NCI-H1694 treated with DMSO at 0.1 percent for 48 hours (cell line): ENCODE results near the gene ABCA8.
"Not testable (repeated sequence)": the region's sequence is repeated elsewhere in the genome, so short reads cannot be mapped to it uniquely, and the experiment has no call there.

Experiments
- DNase-seq: peaks from one replicate; lab custom pipeline; 2025; lab: John Stamatoyannopoulos, UW

Gene ABCA8, protein sequence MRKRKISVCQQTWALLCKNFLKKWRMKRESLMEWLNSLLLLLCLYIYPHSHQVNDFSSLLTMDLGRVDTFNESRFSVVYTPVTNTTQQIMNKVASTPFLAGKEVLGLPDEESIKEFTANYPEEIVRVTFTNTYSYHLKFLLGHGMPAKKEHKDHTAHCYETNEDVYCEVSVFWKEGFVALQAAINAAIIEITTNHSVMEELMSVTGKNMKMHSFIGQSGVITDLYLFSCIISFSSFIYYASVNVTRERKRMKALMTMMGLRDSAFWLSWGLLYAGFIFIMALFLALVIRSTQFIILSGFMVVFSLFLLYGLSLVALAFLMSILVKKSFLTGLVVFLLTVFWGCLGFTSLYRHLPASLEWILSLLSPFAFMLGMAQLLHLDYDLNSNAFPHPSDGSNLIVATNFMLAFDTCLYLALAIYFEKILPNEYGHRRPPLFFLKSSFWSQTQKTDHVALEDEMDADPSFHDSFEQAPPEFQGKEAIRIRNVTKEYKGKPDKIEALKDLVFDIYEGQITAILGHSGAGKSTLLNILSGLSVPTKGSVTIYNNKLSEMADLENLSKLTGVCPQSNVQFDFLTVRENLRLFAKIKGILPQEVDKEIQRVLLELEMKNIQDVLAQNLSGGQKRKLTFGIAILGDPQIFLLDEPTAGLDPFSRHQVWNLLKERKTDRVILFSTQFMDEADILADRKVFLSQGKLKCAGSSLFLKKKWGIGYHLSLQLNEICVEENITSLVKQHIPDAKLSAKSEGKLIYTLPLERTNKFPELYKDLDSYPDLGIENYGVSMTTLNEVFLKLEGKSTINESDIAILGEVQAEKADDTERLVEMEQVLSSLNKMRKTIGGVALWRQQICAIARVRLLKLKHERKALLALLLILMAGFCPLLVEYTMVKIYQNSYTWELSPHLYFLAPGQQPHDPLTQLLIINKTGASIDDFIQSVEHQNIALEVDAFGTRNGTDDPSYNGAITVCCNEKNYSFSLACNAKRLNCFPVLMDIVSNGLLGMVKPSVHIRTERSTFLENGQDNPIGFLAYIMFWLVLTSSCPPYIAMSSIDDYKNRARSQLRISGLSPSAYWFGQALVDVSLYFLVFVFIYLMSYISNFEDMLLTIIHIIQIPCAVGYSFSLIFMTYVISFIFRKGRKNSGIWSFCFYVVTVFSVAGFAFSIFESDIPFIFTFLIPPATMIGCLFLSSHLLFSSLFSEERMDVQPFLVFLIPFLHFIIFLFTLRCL (N-terminal part only)

DNA sequence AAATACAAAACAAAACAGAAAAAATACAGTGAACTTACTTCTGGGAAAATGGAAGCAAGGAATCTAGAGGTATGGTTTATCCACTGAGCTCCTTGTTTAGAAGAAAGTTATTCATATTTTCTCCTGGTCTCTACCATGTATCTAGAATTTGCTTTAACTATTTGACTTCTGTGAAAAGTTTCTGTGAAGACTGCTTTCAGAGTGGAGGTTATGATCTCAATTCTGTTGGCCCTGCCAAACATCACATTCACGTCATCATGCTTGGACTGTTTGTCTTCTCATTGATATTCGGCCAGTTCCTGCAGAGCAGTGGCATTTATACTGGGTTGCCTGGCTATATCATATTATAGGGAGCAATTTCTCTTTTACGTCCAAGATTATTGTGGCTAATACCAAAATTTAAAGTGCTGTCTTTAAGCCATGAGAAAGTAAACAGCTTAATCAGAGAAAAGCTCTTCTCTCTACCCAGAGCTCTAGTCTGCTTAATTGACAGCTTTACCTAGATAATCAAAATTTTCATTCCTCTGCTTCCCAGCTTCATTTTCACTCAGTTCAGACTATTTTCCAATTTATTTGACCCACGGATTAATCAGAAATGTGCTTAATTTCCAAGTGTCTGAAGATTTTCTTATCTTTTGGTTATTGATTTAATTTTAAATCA lies at the start of gene ABCA8:
TSS of gene ABCA8 (minus strand) at position 212 of the 661 bp plus-strand sequence. CDS start 13,358 bp downstream, outside the sequence.
- no peak for DNase-seq

DNA sequence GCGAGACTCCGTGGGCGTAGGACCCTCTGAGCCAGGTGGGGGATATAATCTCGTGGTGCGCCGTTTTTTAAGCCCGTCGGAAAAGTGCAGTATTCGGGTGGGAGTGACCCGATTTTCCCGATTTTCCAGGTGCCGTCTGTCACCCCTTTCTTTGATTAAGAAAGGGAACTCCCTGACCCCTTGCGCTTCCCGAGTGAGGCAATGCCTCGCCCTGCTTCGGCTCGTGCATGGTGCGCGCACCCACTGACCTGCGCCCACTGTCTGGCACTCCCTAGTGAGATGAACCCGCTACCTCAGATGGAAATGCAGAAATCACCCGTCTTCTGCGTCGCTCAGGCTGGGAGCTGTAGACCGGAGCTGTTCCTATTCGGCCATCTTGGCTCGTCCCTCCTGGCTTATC lies 49.6 kb upstream of the ABCA8 start:
- not testable (repeated sequence) for DNase-seq

DNA sequence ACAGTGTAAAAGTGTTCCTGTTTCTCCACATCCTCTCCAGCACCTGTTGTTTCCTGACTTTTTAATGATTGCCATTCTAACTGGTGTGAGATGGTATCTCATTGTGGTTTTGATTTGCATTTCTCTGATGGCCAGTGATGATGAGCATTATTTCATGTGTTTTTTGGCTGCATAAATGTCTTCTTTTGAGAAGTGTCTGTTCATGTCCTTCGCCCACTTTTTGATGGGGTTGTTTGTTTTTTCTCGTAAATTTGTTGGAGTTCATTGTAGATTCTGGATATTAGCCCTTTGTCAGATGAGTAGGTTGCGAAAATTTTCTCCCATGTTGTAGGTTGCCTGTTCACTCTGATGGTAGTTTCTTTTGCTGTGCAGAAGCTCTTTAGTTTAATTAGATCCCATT lies 44.6 kb upstream of the ABCA8 start:
- DNase-seq, result not testable (repeated sequence)

DNA sequence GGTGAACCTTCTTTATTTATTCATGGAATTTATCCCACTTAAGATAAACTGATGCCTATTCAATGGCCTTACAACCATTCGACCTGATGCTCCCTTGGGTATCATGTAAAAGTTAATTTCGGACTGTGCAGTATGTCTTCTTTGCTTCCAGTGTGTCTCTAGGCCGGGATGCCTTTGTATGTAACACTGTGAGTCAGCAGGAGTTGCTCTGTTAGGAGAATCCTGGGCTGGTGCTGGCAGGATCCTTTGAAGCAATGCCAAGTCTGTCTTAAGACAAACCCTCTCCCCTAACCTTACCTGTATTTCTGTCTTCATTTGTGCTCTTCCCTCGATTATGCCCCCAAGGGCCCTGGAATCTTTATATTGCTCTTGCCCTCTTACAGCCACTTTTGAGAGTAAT lies 37.9 kb upstream of the ABCA8 start:
- no peak for DNase-seq

DNA sequence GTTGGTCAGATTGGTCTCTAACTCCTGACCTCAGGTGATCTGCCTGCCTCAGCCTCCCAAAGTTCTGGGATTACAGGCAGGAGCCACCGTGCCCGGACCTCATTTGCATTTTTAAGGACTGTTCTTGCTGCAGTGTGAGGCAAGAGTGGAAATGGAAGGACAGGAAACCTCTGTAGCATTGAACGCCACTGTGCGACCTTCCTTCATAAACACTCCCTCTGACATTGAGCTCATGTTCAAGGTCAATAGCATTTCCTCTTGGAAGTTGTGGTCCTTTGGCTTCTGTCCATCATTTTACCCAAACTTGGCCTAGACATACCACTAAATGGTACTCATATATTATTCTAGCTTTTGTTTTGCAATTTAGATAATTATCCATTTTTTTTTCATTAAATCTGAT lies 32.8 kb upstream of the ABCA8 start:
- DNase-seq, result no peak

DNA sequence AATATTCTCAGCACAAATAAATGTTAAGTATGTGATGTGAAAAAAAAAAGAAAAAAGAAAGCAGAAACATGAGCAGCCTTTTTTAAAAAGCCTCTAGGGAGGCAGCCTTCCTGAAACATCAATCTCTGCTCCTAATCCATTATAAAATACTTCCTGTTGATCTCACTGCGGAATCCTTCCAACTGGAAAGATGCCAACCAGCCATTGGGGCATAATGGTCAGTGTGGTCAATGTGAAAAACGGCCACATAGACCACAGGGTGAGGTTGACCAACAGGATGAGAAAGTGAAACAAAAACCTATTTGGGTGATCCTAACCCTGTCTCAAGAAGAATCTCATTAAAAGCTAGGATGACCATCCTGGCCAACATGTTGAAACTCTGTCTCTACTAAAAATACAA lies 26.1 kb upstream of the ABCA8 start:
- no peak for DNase-seq

DNA sequence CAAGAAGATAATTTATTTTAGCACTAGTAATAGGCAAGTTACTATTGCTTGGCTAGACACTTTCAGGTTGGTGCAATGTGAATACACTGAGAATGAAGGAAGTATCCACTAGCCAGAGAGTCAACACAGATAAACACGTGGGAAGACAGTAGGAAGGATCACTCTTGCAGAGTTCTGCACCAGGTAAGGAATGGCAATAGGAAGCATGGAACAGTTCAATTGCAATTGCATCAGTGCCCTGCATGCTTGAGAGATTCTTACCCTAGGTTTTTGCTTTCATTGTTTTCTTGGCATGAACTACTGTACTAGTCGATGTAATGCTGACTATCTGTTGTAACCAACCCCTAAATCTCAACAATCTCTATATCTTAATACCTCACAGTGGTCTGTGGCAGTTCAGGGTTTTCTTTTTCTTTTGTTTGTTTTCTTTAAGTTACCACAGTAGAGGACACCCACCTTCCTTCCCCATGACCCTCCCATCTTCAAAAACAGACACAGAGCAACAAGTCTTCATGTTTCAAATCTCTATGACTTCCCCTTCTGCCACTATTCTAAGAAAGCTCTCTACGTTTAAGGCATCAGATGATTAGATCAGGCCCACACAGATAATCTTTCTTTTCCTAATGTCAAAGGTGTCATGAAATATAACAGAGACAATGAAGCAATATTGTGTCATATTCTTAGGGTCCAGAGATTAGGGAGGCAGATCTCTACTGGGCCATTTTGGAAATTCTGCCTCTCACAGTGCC lies 18.1 kb upstream of the ABCA8 start:
- DNase-seq, result no peak

DNA sequence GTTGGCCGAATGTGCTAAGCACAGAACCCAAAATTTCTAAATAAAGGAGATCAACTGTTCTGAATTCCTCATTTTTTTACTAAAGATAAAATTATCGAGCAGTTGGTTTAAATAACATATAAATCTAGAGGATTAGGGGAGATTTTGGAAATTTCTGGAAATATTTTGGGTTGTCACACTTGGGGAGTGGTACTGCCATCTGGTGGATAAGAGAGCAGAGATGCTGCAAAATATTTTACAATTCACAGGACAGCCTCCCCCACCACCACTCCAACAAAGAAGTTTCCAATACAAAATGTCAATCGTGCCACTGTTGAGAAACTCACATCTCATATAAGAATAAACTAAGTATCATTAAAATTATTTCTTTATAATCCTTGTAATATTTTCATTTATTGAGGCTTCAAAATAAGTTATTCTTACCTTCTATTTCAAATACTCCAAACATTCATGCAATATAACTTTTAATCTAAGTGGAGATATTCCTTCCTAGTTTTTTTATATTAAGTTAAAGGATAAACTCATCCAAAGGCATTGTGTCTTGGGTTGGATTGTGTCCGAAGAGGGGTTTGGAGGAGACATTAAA lies 17.0 kb upstream of the ABCA8 start:
- DNase-seq, result peak; percentile 26

DNA sequence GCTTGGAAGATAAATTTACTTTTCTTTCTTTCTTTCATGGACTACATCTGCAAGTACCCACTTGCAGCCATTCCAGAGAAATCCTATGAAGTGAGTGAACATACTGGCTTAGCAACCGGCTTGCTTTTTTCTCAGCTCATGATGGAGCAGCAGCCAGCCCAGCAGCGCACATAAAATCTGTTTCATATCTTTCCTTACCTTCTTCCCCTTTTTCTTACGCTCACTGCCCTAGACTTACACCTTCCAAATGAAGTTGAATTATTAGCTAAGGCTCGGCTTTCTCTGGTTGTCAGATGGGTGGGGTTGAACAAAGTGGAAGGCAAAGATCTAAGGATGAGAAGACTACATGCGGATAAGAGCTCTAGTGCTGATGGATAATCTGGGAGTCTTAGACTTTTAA lies 13.9 kb upstream of the ABCA8 start:
- DNase-seq, result no peak

DNA sequence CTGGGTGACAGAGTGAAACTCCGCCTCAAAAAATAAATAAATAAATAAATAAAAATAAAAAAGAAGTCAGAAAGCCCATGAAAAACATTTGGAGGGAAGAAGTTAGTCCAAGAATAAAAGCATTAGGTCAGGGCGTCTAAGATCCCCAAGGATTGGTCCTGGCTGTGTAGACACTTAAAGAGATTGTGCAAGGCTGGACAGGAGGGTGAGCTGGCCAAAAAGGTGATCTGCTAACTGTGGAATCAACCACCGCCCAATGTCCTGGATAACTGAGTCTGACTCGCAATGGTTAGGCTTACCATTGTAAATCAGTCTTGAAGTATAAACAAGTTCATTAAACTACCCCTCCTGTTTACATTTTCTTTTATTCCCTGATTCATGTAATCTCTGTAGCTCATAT lies 8.8 kb upstream of the ABCA8 start:
- no peak for DNase-seq

DNA sequence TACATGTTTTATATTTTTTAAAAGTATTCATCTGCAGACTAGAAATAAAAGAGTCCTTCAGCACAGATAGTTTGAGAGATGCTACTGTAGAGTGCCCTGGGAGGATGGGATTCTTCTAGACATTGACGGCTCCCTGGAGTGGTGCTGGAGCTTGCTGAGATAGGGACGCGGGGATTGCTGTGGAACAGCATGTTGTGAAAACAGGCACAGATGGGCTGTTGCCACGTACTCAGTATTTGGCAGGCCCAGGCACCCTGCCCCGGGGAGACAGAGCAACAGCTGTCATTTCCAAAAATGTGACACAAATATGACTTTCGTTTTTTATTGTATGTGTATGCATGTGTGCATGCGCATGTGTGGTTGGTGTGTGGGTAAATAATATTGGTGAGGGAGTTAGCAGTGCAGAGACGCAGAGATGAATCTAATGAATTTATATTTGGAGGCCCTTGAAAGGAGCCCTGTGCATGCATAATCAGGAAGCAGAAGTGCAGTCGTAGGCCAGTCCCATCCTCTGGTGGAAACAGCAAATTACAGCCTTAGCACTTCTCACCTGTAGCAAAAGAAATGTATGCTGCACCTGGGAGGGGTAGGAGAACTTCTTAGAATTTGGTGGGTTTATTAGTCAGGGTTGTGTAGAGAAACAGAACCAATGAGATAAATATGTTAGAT lies 6.2 kb upstream of the ABCA8 start:
- peak; percentile 98 for DNase-seq

DNA sequence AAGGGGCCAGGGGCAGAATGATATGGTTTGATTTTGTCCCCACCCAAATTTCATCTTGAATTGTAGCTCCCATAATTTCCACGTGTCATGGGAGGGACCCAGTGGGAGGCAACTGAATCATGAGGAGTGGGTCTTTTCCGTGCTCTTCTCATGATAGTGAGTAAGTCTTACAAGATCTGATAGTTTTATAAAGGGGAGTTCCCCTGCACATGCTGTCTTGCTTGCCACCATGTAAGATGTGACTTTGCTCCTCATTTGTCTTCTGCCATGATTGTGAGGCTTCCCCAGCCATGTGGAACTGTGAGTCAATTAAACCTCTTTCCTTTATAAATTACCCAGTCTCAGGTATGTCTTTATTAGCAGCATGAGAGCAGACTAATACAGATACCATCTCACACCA lies 3.9 kb upstream of the ABCA8 start:
- not testable (repeated sequence) for DNase-seq

DNA sequence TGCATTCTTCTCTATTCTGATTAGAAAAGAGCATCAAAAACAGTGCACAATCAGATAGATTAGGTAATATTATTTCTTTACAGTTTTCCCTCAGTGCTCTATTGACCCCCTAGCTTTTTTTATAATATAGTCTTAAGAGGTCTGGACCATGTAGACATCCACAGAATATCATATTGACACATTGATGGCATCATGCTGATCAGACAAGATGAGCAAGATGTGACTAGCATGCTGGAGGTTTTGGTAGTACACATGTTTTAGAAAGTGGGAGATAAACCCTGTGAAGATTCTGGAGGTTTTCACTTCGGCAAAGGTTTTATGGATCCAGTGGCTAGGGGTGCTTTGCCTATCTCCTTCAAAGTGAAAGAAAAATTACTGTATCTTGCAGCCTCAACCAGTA lies 2.8 kb upstream of the ABCA8 start:
- DNase-seq, result no peak

DNA sequence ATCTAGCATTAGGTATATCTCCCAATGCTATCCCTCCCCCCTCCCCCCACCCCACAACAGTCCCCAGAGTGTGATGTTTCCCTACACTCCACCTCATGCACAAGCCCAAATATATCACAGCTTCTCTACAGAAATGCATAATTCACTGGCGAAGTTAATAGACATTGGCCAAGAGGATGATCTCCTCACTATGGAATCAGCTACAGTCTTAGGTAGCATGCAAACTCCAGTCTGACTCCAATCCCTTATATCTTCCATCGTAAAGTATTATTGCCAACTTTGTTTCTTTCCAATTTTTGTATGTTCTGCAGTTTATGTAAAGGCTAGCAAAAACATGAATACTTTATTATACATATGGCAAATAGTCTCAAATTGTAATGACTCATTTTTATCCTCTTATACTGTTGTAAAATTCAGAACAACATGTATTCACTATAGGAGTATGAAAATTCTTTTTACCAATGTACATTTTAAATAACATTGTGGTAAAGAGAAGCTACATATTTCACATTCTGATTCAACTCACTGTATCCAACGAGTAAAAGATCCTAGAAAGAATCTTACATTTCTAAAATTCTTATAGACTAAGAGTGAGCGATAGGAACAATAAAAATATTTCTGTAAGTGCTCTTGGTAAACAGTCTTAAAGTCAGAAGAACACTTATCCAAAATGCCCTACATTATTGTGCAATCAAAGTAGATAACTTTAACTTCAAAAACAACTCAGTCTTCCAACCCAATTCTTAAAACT lies 871 bp downstream of the ABCA8 start:
- DNase-seq, result no peak

DNA sequence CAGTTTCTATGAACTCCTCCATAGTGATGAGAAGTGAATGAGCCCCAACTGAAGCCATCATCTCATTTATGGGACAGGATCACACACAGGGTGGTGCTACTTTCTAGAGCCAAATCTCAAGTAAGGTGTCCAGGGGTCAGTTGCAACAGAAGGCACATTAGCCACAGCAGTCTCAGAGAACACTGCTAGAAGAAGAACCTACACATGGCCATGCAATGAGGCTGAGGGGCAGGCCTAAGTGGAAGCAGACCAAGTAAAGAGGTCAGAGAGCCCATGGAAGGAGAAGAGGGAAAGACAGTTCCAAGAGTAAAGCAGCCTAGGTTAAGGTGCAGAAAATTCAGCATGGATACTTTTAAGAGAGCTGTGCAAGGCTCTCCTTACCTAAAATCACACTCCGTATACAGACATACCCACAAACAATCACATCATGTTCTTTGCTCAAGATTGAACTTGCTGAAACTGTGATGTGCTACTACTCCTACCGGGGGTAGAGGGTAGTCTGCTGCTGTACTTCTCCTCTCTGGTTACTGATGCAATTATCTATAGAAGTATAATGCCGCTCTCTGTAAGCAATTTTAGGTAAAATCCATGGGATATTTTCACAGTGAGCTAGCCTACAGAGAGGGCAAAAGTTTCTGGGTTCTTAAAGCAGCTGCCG lies 1.7 kb downstream of the ABCA8 start:
- DNase-seq, result no peak

DNA sequence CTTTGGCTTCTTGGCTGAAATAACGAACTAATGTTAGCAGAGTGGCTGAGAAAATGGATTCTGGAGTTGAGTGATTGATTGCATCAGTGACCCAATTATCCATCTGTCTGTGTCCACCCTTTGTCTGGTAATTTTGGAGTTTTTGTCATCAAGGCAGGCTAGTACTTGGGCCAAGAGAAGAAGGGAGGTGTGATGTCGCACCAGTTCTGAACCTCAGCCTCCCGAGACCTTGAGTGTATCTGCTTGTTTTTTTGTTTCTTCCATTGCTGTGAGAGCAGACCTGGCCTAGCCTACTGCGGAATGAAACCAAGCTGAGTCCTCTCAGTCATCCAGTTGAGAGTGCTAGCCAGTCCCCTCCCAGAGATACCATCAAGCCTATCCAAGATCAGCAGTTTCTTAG lies 4.5 kb downstream of the ABCA8 start:
- no peak for DNase-seq

DNA sequence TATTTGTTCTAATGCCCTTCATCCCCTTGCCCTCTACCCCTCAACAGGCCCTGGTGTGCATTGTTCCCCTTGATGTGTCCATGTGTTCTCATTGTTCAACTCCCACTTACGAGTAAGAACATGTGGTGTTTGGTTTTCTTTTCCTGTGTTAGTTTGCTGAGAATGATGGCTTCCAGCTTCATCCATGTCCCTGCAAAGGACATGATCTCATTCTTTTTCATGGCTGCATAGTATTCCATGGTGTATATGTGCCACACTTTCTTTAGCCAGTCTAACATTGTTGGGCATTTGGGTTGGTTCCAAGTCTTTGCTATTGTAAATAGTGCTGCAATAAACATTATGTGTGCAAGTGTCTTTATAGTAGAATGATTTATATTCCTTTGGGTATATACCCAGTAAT lies 7.3 kb downstream of the ABCA8 start:
- DNase-seq, result not testable (repeated sequence)

DNA sequence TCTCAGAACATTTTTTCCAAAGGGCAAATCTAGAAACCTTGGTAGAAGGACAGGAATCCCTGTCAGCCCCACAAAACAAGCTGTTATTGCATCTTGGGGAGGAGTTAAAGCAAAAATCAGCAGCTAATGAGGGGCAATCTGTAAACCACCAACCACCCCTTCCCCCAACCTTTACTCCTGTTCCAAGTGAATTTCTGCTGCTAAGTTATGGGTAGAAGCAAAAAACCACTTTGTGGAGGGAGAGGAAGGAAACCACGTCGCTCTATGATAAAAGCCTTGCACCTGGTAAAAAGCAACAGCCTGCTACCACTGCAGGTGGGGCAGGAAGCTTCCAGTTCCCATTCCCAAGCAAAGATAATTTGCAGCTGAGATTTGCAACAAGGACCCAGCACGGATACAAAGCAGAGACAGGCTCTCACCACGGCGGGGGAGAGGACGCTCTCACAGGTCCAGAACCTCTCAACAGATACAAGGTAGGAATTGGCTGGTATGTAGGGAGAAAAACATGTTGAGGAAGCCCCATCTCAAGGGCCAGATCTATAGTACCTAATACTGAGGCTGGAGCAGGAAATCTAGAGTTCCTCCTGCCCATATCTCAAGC lies 10.7 kb downstream of the ABCA8 start:
- no peak for DNase-seq

DNA sequence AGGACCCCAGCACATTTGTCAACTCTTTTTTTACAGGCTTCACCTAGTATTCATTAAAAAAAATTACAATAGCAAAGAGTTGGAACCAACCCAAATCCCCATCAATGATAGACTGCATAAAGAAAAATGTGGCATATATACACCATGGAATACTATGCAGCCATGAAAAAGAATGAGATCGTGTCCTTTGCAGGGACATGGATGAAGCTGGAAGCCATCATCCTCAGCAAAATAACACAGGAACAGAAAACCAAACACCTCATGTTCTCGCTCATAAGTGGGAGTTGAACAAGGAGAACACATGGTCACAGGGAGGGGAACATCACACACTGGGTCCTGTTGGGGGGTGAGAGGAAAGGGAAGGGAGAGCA lies 11.4 kb downstream of the ABCA8 start:
- DNase-seq, result not testable (repeated sequence)
